Sigmoid colon (tissue), 4 donors: ENCODE measurements around the gene SLIT3.

ENCODE experiments used
- EP300 ChIP-seq, 4 donors: sonication (generic); formaldehyde crosslinking; IDR thresholded peaks; one replicate each; pipeline ENCODE4 v1.6.1; 2017; ENCODE audit warnings: antibody characterized with exemption in 4 of 4
- POLR2A ChIP-seq, 2 donors: fragments of 450-650 bp; IDR thresholded peaks; one replicate each; pipeline ENCODE4 v1.6.1; 2016; ENCODE audit warnings: antibody characterized with exemption in 2 of 2, mild to moderate bottlenecking in 2 of 2, moderate library complexity in 2 of 2
- POLR2AphosphoS5 ChIP-seq, 4 donors: sonication (generic); formaldehyde crosslinking; IDR thresholded peaks; one replicate each; pipeline ENCODE4 v1.6.1; 2017; ENCODE audit warnings: antibody characterized with exemption in 4 of 4
- TF ChIP-seq, protein P1 (sequence below), 4 experiments: fragments of 450-650 bp in 3 of 4; fragments of 200-600 bp in 1 of 4; IDR thresholded peaks; one replicate each; pipeline ENCODE4 v1.5.1; 2016 to 2019; ENCODE audit warnings: antibody characterized with exemption in 4 of 4, mild to moderate bottlenecking in 3 of 4, moderate library complexity in 2 of 4

GRCh38 chr5:168675883-168676408 lies 625.0 kb downstream of the SLIT3 start:
- TF ChIP-seq EP300 (IDR thresholded peaks at IDR 0.05) = no peak
- no peak for TF ChIP-seq POLR2A (IDR thresholded peaks at IDR 0.05)
- TF ChIP-seq, protein P1, sequence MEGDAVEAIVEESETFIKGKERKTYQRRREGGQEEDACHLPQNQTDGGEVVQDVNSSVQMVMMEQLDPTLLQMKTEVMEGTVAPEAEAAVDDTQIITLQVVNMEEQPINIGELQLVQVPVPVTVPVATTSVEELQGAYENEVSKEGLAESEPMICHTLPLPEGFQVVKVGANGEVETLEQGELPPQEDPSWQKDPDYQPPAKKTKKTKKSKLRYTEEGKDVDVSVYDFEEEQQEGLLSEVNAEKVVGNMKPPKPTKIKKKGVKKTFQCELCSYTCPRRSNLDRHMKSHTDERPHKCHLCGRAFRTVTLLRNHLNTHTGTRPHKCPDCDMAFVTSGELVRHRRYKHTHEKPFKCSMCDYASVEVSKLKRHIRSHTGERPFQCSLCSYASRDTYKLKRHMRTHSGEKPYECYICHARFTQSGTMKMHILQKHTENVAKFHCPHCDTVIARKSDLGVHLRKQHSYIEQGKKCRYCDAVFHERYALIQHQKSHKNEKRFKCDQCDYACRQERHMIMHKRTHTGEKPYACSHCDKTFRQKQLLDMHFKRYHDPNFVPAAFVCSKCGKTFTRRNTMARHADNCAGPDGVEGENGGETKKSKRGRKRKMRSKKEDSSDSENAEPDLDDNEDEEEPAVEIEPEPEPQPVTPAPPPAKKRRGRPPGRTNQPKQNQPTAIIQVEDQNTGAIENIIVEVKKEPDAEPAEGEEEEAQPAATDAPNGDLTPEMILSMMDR (IDR thresholded peaks at IDR 0.05) = no peak
- TF ChIP-seq POLR2AphosphoS5 (IDR thresholded peaks at IDR 0.05) = no peak
